ENCODE results near the gene LIG1. TPM values are rescaled to one million over a fixed set of nuclear protein-coding genes. Genes with fewer than 3 reads are reported as not detected.

The LIG1 gene
- total RNA-seq, 2 donors from 2014 or later: 154 to 206 TPM

GRCh38 chr19:48121066-48121465 is 49.1 kb downstream of the LIG1 start:
- peaks cover 84% of the 10 kb centered on the region for H3K36me3 Mint-ChIP-seq (ENCODE audit: low read depth)

GRCh38 chr19:48120505-48120904 is 49.6 kb downstream of the LIG1 start:
- H3K27me3 Mint-ChIP-seq: no peaks in the 10 kb centered on the region
- peaks cover 13% of the 10 kb centered on the region for H3K4me1 Mint-ChIP-seq
- H3K4me3 Mint-ChIP-seq: no peak overlapping the region
- no peak for ATAC-seq (replicated peaks)
- H3K36me3 Mint-ChIP-seq (ENCODE audit: low read depth): peaks cover 83% of the 10 kb centered on the region
- H3K27ac Mint-ChIP-seq: no peak overlapping the region
- no peaks in the 10 kb centered on the region for H3K9me3 Mint-ChIP-seq

More at GRCh38 chr19:48121066-48121465, 49.1 kb downstream of the LIG1 start:
- no peak for ATAC-seq (replicated peaks)
- Mint-ChIP-seq H3K27me3 (no peaks in the 10 kb centered on the region), H3K4me3 (no peak overlapping the region), H3K9me3 (no peaks in the 10 kb centered on the region), H3K4me1 (peaks cover 13% of the 10 kb centered on the region), H3K27ac (no peak overlapping the region)

GRCh38 chr19:48118131-48118517 is 52.0 kb downstream of the LIG1 start:
- Mint-ChIP-seq H3K9me3 (no peaks in the 10 kb centered on the region), H3K4me1 (peaks cover 6% of the 10 kb centered on the region), H3K4me3 (no peak overlapping the region), H3K27me3 (no peaks in the 10 kb centered on the region), H3K27ac (peak overlapping the region; percentile 86), H3K36me3 (ENCODE audit: low read depth) (peaks cover 77% of the 10 kb centered on the region)
- no peak for ATAC-seq (replicated peaks)

DNA sequence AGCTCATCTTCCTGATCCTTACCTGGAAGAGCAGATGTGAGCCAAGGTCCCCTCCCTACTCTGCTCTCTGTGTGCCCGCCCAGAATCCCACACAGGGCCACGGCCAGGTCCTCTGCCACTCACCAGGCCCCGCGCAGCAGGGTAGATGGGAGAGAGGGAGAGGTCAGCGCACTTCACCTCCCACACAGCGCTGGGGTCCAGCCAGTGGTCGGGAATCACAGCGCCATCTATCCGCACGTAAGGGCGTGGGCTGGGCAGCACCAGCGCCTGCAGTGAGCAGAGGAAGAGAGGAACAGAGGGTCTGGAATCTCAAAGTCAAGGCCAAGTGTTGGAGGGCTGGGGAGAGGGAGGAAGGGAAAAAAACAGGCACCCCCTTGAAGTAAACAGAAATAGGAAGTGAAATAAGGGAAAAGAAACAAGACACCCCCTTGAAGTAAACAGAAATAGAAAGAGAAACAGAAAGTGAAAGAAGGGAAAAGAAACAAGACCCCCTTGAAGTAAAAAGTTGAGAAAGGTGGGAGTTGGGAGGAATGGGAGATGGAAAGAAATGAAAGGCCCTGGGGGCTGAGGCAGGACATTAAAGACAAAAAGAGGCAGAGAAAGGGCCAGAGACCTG is 52.5 kb downstream of the LIG1 start:
- Mint-ChIP-seq H3K4me1 (peaks cover 6% of the 10 kb centered on the region), H3K27ac (peak overlapping the region; percentile 86), H3K27me3 (no peaks in the 10 kb centered on the region), H3K36me3 (ENCODE audit: low read depth) (peaks cover 74% of the 10 kb centered on the region), H3K9me3 (no peaks in the 10 kb centered on the region), H3K4me3 (no peak overlapping the region)
- no peak for ATAC-seq (replicated peaks)

GRCh38 chr19:48113190-48113917 is 56.8 kb downstream of the LIG1 start:
- Mint-ChIP-seq H3K27me3 (no peaks in the 10 kb centered on the region), H3K4me3 (no peak overlapping the region), H3K9me3 (no peaks in the 10 kb centered on the region), H3K4me1 (no peaks in the 10 kb centered on the region), H3K36me3 (ENCODE audit: low read depth) (peaks cover 43% of the 10 kb centered on the region), H3K27ac (peak overlapping the region; percentile 42)
- no peak for ATAC-seq (replicated peaks)

DNA sequence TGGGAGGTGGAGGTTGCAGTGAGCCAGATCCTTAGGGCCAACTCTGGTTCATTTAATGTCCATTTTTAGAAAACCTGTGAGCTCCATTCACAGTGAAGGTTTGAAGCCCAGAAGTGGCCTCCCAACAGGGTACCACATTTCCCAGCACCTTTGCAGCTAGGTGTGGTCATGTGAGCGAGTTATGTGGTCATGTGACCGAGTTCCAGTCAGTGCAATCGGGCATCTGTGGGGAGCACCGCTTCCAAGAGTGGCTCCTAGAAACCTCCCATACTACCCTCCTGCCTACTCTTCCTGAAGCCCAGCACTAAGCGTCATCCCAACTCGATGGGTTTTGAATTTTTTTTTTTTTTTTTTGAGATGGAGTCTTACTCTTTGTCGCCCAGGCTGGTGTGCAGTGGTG is 58.9 kb downstream of the LIG1 start:
- H3K9me3 Mint-ChIP-seq: no peaks in the 10 kb centered on the region

GRCh38 chr19:48110350-48110966 is 59.7 kb downstream of the LIG1 start, which contains the start of gene PLA2G4C:
PLA2G4C (minus strand) TSS chr19:48110817; CDS start chr19:48106529, 4,288 bp downstream.
- Mint-ChIP-seq H3K9me3 (no peaks in the 10 kb centered on the region), H3K36me3 (ENCODE audit: low read depth) (peaks cover 25% of the 10 kb centered on the region), H3K27me3 (no peaks in the 10 kb centered on the region), H3K4me1 (peaks cover 6% of the 10 kb centered on the region), H3K27ac (peak within 1 kb of the TSS; percentile 95), H3K4me3 (peak within 1 kb of the TSS; percentile 89)
- peak; percentile 85 for ATAC-seq (replicated peaks)

More for the DNA sequence above, 58.9 kb downstream of the LIG1 start:
- no peak for ATAC-seq (replicated peaks)
- Mint-ChIP-seq H3K36me3 (ENCODE audit: low read depth) (peaks cover 31% of the 10 kb centered on the region), H3K27ac (peak overlapping the region; percentile 95), H3K4me3 (peak overlapping the region; percentile 89), H3K27me3 (no peaks in the 10 kb centered on the region), H3K4me1 (peaks cover 6% of the 10 kb centered on the region)

DNA sequence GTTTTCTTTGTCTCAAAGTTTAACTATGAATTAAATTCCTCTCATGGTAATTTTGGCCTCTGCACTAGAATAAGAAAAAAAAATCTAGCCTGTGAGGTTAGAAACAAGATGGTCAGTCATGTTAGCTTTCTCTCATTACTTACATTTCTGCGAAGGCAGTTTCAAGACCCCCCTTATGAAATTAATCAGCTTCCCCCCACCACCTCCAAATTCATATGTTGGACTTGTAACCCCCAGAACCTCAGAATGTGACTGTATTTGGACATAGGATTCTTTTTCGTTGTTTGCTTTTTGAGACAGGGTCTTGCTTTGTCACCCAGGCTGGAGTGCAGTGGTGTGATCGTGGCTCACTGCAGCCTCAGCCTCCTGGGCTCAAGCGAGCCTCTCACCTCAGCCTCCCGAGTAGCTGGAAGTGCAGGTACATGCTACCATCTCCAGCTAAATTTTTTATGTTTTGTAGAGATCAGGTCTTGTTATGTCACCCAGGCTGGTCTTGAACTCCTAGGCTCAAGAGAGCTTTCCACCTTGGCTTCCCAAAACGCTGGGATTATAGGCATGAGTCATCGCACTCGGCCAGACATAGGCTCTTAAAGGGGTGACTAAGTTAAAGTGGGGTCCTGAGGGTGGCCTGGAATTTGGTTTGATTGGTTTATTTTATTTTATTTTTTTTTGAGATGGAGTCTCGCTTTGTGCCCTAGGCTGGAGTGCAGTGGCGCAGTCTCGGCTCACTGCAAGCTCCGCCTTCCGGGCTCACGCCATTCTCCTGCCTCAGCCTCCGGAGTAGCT is 61.0 kb downstream of the LIG1 start:
- Mint-ChIP-seq H3K27me3 (no peaks in the 10 kb centered on the region), H3K9me3 (no peaks in the 10 kb centered on the region), H3K4me1 (peaks cover 6% of the 10 kb centered on the region), H3K4me3 (peak overlapping the region; percentile 89), H3K27ac (peak overlapping the region; percentile 73), H3K36me3 (ENCODE audit: low read depth) (peaks cover 17% of the 10 kb centered on the region)
- ATAC-seq (replicated peaks): no peak

DNA sequence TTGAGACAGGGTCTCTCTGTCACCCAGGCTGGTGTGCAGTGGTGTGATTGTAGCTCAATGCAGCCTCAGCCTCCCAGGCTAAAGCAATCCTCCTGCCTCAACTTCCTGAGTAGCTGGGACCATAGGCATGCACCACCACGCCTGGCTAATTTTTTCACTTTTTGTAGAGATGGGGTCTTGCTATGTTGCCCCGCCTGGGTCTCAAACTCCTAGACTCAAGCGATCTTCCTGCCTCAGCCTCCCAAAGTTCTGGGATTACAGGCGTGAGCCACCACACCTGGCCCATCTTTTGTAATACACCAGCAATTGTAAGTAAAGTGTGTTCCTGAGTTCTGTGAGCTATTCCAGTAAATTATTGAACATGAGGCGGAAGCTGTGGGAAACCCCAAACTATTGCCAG is 66.2 kb downstream of the LIG1 start:
- no peaks in the 10 kb centered on the region for H3K9me3 Mint-ChIP-seq
- no peak for ATAC-seq (replicated peaks)
- H3K4me3 Mint-ChIP-seq: no peak overlapping the region
- no peak overlapping the region for H3K27ac Mint-ChIP-seq
- H3K36me3 Mint-ChIP-seq (ENCODE audit: low read depth): peaks cover 11% of the 10 kb centered on the region
- no peaks in the 10 kb centered on the region for H3K27me3 Mint-ChIP-seq
- peaks cover 12% of the 10 kb centered on the region for H3K4me1 Mint-ChIP-seq

DNA sequence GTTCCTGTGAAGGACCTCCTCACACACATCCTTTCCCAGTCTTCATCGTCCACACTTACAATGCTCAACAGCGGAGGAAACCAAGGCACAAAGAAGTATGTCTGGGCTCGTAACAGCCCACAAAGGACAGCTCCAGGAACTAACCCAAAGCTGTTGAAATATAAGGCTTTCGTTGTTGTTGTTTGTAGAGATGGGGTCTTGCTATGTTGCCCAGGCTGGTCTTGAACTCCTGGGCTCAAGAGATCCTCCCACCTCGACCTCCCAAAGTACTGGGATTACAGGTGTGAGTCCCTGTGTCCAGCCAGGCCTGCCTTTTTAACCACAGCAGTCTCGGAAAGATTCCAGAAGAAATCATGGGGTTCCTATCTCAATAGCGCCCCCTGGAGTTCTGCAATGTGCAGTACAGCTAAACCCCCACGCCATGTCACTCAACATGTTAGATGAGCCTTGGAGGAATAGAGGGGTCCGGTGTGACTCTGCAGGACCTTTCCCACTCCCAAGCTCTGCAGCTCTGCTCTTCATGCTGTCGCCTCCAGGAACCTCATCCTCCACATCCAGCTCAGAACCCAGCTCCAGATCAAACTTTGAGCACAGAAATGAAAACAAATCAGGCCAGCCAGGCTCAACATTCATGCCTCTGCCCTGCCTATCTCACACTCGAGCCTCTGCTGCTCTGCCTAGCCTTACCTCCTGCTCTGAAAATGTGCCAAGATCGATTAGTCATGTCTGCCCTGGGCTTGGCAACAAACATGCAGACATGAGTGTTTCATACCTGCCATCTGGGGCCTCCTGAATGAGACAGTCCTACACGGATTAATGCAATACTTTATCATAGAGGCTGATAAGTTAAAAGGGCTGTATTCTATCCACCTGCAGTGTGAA is 67.0 kb downstream of the LIG1 start:
- H3K27me3 Mint-ChIP-seq: no peaks in the 10 kb centered on the region
- no peak overlapping the region for H3K4me3 Mint-ChIP-seq
- no peak overlapping the region for H3K27ac Mint-ChIP-seq
- H3K36me3 Mint-ChIP-seq (ENCODE audit: low read depth): peaks cover 13% of the 10 kb centered on the region
- H3K9me3 Mint-ChIP-seq: no peaks in the 10 kb centered on the region
- peaks cover 11% of the 10 kb centered on the region for H3K4me1 Mint-ChIP-seq
- peak; percentile 45 for ATAC-seq (replicated peaks)

DNA sequence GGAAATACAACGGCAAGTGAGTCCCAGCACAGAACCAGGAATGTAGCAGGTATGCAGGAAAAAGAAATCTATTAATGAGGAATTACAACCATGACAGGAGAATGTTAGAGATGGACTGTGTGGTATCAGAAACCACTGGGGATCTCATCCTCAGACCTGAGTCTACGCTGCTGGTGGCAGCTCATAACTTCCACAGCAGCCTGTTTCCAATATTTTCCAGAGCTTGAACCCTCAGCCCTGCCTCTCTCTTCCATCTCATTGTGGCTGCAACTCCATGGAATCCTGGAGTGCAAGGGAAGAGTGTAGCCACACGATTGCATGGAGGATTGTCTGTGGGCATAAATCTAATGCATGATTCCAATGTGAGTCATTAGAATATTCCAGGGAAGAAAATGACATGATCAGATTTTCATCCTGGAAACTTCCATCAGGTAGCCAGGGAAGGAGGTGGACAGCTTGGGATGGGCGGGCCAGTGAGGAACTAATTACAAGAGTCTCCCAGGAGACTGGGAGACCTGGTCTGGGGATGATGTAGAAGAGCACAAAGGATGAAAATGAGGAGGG is 74.5 kb downstream of the LIG1 start:
- no peak overlapping the region for H3K27ac Mint-ChIP-seq
- peaks cover 6% of the 10 kb centered on the region for H3K9me3 Mint-ChIP-seq
- no peak for ATAC-seq (replicated peaks)
- no peak overlapping the region for H3K4me3 Mint-ChIP-seq
- no peaks in the 10 kb centered on the region for H3K27me3 Mint-ChIP-seq
- peaks cover 55% of the 10 kb centered on the region for H3K36me3 Mint-ChIP-seq (ENCODE audit: low read depth)
- H3K4me1 Mint-ChIP-seq: no peaks in the 10 kb centered on the region

GRCh38 chr19:48094855-48095203 is 75.3 kb downstream of the LIG1 start:
- Mint-ChIP-seq H3K27ac (no peak overlapping the region), H3K4me3 (no peak overlapping the region), H3K9me3 (peaks cover 6% of the 10 kb centered on the region), H3K36me3 (ENCODE audit: low read depth) (peaks cover 55% of the 10 kb centered on the region), H3K4me1 (no peaks in the 10 kb centered on the region), H3K27me3 (peaks cover 4% of the 10 kb centered on the region)
- ATAC-seq (replicated peaks): peak; percentile 27

GRCh38 chr19:48094129-48094854 is 75.9 kb downstream of the LIG1 start:
- Mint-ChIP-seq H3K36me3 (ENCODE audit: low read depth) (peaks cover 55% of the 10 kb centered on the region), H3K4me3 (peak overlapping the region; percentile 15), H3K4me1 (no peaks in the 10 kb centered on the region), H3K27me3 (peaks cover 4% of the 10 kb centered on the region), H3K9me3 (peaks cover 6% of the 10 kb centered on the region), H3K27ac (peak overlapping the region; percentile 53)
- ATAC-seq (replicated peaks): peak; percentile 92

Measured in activated T-helper 17 cell treated with anti-CD3 and anti-CD28 coated beads, Interleukin-2, amount 50 U/mL, for 72 hours (primary cell).